A549 (cell line): ENCODE results near the gene G3BP1. TPM values are rescaled to one million over a fixed set of nuclear protein-coding genes. Genes with fewer than 3 reads are reported as not detected.

ENCODE experiments used
- ATAC-seq, 2 experiments: fragments of 200-7000 bp in 1 of 2; fragments of >200 bp in 1 of 2; cut with Nextera tagmentation in 1 of 2; cut with Tn5 transposase in 1 of 2; 3 replicates each; pipeline versions ENCODE4 v1.8.0 to v1.9.1; 2018 to 2020; ENCODE audit warnings: mild to moderate bottlenecking in 1 of 2, moderate library complexity in 1 of 2
- CTCF ChIA-PET: fragments of 300-600 bp; sonication (Branson Sonifier 250); formaldehyde crosslinking; extraction: SDS; loops from one replicate; lab custom pipeline; 2021; ENCODE audit warnings: antibody characterized with exemption, inconsistent platforms; lab: Yijun Ruan, JAX
- POLR2A ChIA-PET: fragments of 350-600 bp; formaldehyde crosslinking; extraction: SDS; loops from one replicate; lab custom pipeline; 2021; ENCODE audit warnings: antibody characterized with exemption, inconsistent platforms; lab: Yijun Ruan, JAX
- DNase-seq, 2 experiments: peaks; one replicate each; pipeline versions ENCODE4 v3.0.0 to v3.0.0-alpha.2; 2011 to 2016; ENCODE audit warnings: low read depth in 1 of 2, low spot score in 1 of 2
- FAIRE-seq: peaks from 2 replicates; lab custom pipeline; 2011; peaks lifted over from hg19 to GRCh38; lab: Jason Lieb, UNC
- H3K27ac ChIP-seq, 2 experiments: fragments of >200 bp; sonication (Bioruptor Twin); formaldehyde crosslinking; 3 replicates each; pipeline ENCODE4 v1.5.1; 2016 to 2017
- H3K4me1 ChIP-seq: fragments of >200 bp; sonication (Bioruptor Twin); formaldehyde crosslinking; 3 replicates; pipeline ENCODE4 v1.6.1; 2016
- H3K4me2 ChIP-seq: fragments of >200 bp; sonication (Bioruptor Twin); formaldehyde crosslinking; 3 replicates; pipeline ENCODE4 v1.6.1; 2016
- H3K4me3 ChIP-seq: fragments of >200 bp; sonication (Bioruptor Twin); formaldehyde crosslinking; 3 replicates; pipeline ENCODE4 v1.5.1; 2016
- H3K9me3 ChIP-seq: fragments of >200 bp; sonication (Bioruptor Twin); formaldehyde crosslinking; 3 replicates; pipeline ENCODE4 v1.6.1; 2016
- BHLHE40 ChIP-seq: IDR thresholded peaks from 2 replicates; pipeline ENCODE4 v1.6.1; 2012; ENCODE audit warnings: low read depth, low read length, inconsistent platforms
- CBX2 ChIP-seq: fragments of 200-600 bp; sonication (generic); IDR thresholded peaks from 2 replicates; pipeline ENCODE4 v1.6.1; 2016; ENCODE audit warnings: low read depth, mild to moderate bottlenecking, borderline replicate concordance
- EHMT2 ChIP-seq: fragments of 200-600 bp; sonication (generic); IDR thresholded peaks from 2 replicates; pipeline ENCODE4 v1.6.1; 2016; ENCODE audit warnings: antibody characterized with exemption, low read depth, mild to moderate bottlenecking, moderate library complexity
- ESRRA ChIP-seq: fragments of 150-350 bp; IDR thresholded peaks from 2 replicates; pipeline ENCODE4 v1.6.1; 2014; ENCODE audit warnings: mild to moderate bottlenecking, low read length, borderline replicate concordance
- FOSL2 ChIP-seq, 2 experiments: fragments of 450-650 bp in 1 of 2; fragments of >200 bp in 1 of 2; sonication (Bioruptor Twin) in 1 of 2; formaldehyde crosslinking; IDR thresholded peaks; 2 replicates each; pipeline versions ENCODE4 v1.5.0 to v1.6.1; 2016 to 2020; ENCODE audit warnings: mild to moderate bottlenecking in 1 of 2, moderate library complexity in 1 of 2
- FOXS1 ChIP-seq: fragments of 250-450 bp; sonication (Bioruptor Pico); IDR thresholded peaks from 2 replicates; pipeline ENCODE4 v1.5.0; 2020; ENCODE audit warnings: mild to moderate bottlenecking, moderate library complexity
- HDAC2 ChIP-seq: fragments of 200-600 bp; sonication (generic); IDR thresholded peaks from 2 replicates; pipeline ENCODE4 v1.6.1; 2016
- HES2 ChIP-seq: fragments of >200 bp; sonication (Bioruptor Twin); formaldehyde crosslinking; IDR thresholded peaks from 2 replicates; pipeline ENCODE4 v1.6.1; 2016
- HMGXB4 ChIP-seq: fragments of 250-450 bp; sonication (Bioruptor Pico); IDR thresholded peaks from 2 replicates; pipeline ENCODE4 v1.5.0; 2021; ENCODE audit warnings: mild to moderate bottlenecking, moderate library complexity, borderline replicate concordance
- HOXB13 ChIP-seq: fragments of 250-450 bp; sonication (Bioruptor Pico); IDR thresholded peaks from 2 replicates; pipeline ENCODE4 v1.5.0; 2020; ENCODE audit warnings: low read depth, mild to moderate bottlenecking, moderate library complexity
- HOXB5 ChIP-seq: fragments of 250-450 bp; sonication (Bioruptor Pico); IDR thresholded peaks from 2 replicates; pipeline ENCODE4 v1.5.0; 2020; ENCODE audit warnings: mild to moderate bottlenecking, moderate library complexity
- JUN ChIP-seq, 2 experiments: fragments of >200 bp; sonication (Bioruptor Twin); formaldehyde crosslinking; IDR thresholded peaks; 2 replicates in 1 of 2; 3 replicates in 1 of 2; pipeline ENCODE4 v1.6.1; 2016 to 2017
- MAFK ChIP-seq: fragments of 450-650 bp; IDR thresholded peaks from 2 replicates; pipeline ENCODE4 v1.6.1; 2014; ENCODE audit not compliant: partially characterized antibody
- MAX ChIP-seq: IDR thresholded peaks from 2 replicates; pipeline ENCODE4 v1.6.1; 2012
- MAZ ChIP-seq: fragments of 150-350 bp; IDR thresholded peaks from 2 replicates; pipeline ENCODE4 v1.6.1; 2014; ENCODE audit warnings: antibody characterized with exemption, low read depth, low read length, borderline replicate concordance
- MYC ChIP-seq: IDR thresholded peaks from 2 replicates; pipeline ENCODE4 v1.6.1; 2012; ENCODE audit warnings: mild to moderate bottlenecking, inconsistent platforms, low read length, improper control_type of control experiment, borderline replicate concordance
- RAD21 ChIP-seq, 2 experiments: fragments of >200 bp in 1 of 2; sonication (Bioruptor Twin) in 1 of 2; formaldehyde crosslinking in 1 of 2; IDR thresholded peaks in 1 of 2; conservative IDR thresholded peaks in 1 of 2; 2 replicates in 1 of 2; 3 replicates in 1 of 2; pipeline ENCODE4 v1.6.1; 2012 to 2018; ENCODE audit warnings: inconsistent platforms in 1 of 2
- RARB ChIP-seq: fragments of 250-450 bp; sonication (Bioruptor Pico); IDR thresholded peaks from 2 replicates; pipeline ENCODE4 v1.8.0; 2021; ENCODE audit warnings: mild to moderate bottlenecking, moderate library complexity
- RCOR1 ChIP-seq: fragments of 150-350 bp; IDR thresholded peaks from 2 replicates; pipeline ENCODE4 v1.6.1; 2014; ENCODE audit warnings: antibody characterized with exemption, low read length, low read depth
- SMC3 ChIP-seq: fragments of >200 bp; sonication (Bioruptor Twin); formaldehyde crosslinking; IDR thresholded peaks from 3 replicates; pipeline ENCODE4 v1.6.1; 2018; ENCODE audit warnings: inconsistent platforms
- USF2 ChIP-seq: fragments of 450-650 bp; IDR thresholded peaks from 2 replicates; pipeline ENCODE4 v1.6.1; 2014; ENCODE audit warnings: antibody characterized with exemption
- ZFP36 ChIP-seq: fragments of 450-650 bp; IDR thresholded peaks from 2 replicates; pipeline ENCODE4 v1.6.1; 2014; ENCODE audit warnings: borderline replicate concordance; ENCODE audit not compliant: partially characterized antibody
- WGBS: methylation state at CpG from one replicate; pipeline ENCODE4 v1.1.6; 2017; ENCODE audit errors: missing lambda C conversion rate; 5-methylcytosine and 5-hydroxymethylcytosine counted together
- polyA plus RNA-seq, 4 experiments: library from polyadenylated mRNA; depleted of rRNA in 3 of 4; stranded (reverse); fragments of >200 nt; fragmentation: RNase III in 1 of 4; extraction: RNeasy Plus Mini Kit Qiagen cat#74134 plus additional on column Dnase treatment in 1 of 4; gene quantifications; 2 replicates in 3 of 4; 3 replicates in 1 of 4; pipeline ENCODE4 v1.2.3, GENCODE V29; 2011 to 2017
- TF ChIP-seq, protein P1 (sequence below): fragments of >200 bp; sonication (Bioruptor Twin); formaldehyde crosslinking; IDR thresholded peaks from 3 replicates; pipeline ENCODE4 v1.5.1; 2016
- TF ChIP-seq, protein P2 (sequence below): fragments of >200 bp; sonication (Bioruptor Twin); formaldehyde crosslinking; IDR thresholded peaks from 3 replicates; pipeline ENCODE4 v1.6.1; 2016

The G3BP1 gene
- polyA plus RNA-seq, 2 of the 4 experiments (the other 2 are of a cell fraction) = 126 to 176 TPM

GRCh38 chr5:151820271-151820670 is 48.5 kb downstream of the G3BP1 start:
- Histone ChIP-seq H3K4me3 (no peak overlapping the region), H3K27ac (no peak overlapping the region), H3K4me1 (no peaks in the 10 kb centered on the region), H3K9me3 (no peaks in the 10 kb centered on the region), H3K4me2 (no peak overlapping the region)
- DNase-seq = no peak
- no peak for ATAC-seq
- no peak for TF ChIP-seq FOSL2 (IDR thresholded peaks at IDR 0.05)
- no peak for TF ChIP-seq FOSL2 (CRISPR knock-in tag; IDR thresholded peaks at IDR 0.05)
- TF ChIP-seq, protein P1, sequence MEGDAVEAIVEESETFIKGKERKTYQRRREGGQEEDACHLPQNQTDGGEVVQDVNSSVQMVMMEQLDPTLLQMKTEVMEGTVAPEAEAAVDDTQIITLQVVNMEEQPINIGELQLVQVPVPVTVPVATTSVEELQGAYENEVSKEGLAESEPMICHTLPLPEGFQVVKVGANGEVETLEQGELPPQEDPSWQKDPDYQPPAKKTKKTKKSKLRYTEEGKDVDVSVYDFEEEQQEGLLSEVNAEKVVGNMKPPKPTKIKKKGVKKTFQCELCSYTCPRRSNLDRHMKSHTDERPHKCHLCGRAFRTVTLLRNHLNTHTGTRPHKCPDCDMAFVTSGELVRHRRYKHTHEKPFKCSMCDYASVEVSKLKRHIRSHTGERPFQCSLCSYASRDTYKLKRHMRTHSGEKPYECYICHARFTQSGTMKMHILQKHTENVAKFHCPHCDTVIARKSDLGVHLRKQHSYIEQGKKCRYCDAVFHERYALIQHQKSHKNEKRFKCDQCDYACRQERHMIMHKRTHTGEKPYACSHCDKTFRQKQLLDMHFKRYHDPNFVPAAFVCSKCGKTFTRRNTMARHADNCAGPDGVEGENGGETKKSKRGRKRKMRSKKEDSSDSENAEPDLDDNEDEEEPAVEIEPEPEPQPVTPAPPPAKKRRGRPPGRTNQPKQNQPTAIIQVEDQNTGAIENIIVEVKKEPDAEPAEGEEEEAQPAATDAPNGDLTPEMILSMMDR = no peak
- TF ChIP-seq, protein P2, sequence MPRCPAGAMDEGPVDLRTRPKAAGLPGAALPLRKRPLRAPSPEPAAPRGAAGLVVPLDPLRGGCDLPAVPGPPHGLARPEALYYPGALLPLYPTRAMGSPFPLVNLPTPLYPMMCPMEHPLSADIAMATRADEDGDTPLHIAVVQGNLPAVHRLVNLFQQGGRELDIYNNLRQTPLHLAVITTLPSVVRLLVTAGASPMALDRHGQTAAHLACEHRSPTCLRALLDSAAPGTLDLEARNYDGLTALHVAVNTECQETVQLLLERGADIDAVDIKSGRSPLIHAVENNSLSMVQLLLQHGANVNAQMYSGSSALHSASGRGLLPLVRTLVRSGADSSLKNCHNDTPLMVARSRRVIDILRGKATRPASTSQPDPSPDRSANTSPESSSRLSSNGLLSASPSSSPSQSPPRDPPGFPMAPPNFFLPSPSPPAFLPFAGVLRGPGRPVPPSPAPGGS = no peak
- TF ChIP-seq EHMT2 = no peak
- no peak for TF ChIP-seq USF2
- TF ChIP-seq SMC3 = no peak
- no peak for TF ChIP-seq FOXS1 (CRISPR knock-in tag)
- TF ChIP-seq RCOR1 = no peak
- TF ChIP-seq HES2 = no peak
- TF ChIP-seq JUN (IDR thresholded peaks at IDR 0.05) = no peak
- TF ChIP-seq RARB = no peak
- no peak for TF ChIP-seq HOXB5 (CRISPR knock-in tag)
- no peak for TF ChIP-seq BHLHE40
- no peak for FAIRE-seq
- 97% methylated on average over 3 of the region's 3 CpGs for WGBS
- ChIA-PET CTCF (interaction anchor here (0.8 to 1.9 kb wide), 2 partner anchors 12 to 323 kb away, joined by 4 to 7 read pairs; no protein-coding TSS in a partner anchor), POLR2A (no interaction called here)

DNA sequence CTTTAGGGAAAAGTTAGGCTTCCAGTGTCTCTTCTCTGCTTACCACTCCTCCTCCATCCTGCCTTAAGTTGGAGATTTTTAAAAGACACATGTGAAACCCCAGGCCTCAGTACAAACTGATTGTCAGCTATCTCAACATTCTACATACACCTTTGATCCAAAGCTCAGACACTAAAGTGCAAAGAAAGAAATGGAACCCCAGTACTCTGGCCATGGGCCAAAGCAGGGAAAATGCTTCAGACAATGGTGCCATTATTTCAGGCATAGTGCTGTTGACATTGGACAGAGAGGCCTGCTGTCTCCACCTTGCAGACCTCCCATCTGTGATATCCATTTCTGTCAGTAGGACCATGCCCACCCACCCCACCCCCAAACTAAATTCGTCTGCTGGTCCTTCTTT is 49.1 kb downstream of the G3BP1 start:
- DNase-seq = no peak
- Histone ChIP-seq H3K4me3 (no peak overlapping the region), H3K4me1 (no peaks in the 10 kb centered on the region), H3K27ac (no peak overlapping the region), H3K9me3 (no peaks in the 10 kb centered on the region)
- FAIRE-seq = no peak
- WGBS = 75% methylated on average over 1 of the region's 1 CpG
- no peak for ATAC-seq
- CTCF ChIA-PET = interaction anchor here (0.8 to 1.9 kb wide), 2 partner anchors 11 to 322 kb away, joined by 4 to 7 read pairs; no protein-coding TSS in a partner anchor
- TF ChIP-seq HOXB13 (CRISPR knock-in tag) (no peak), HDAC2 (no peak), MAFK (no peak), MYC (no peak), ZFP36 (no peak), RAD21 (conservative IDR thresholded peaks at IDR 0.05 in 1 of 2, IDR thresholded peaks at IDR 0.05 in 1 of 2) (no peak), HMGXB4 (CRISPR knock-in tag) (no peak), FOSL2 (IDR thresholded peaks at IDR 0.05) (no peak), FOSL2 (CRISPR knock-in tag; IDR thresholded peaks at IDR 0.05) (no peak), ESRRA (no peak), MAZ (no peak), MAX (no peak), CBX2 (no peak)
- TF ChIP-seq, all 56 proteins: peak for 0
- POLR2A ChIA-PET = no interaction called here
- H3K4me2 ChIP-seq = no peak overlapping the region
